Right cardiac atrium (tissue), 5 donors: ENCODE data around the gene MTMR10. TPM values are rescaled to one million over a fixed set of nuclear protein-coding genes. Genes with fewer than 3 reads are reported as not detected.
A peak's percentile ranks its signal among the peaks of the same experiment; 100 is the strongest.

Experiments used
- ATAC-seq, 2 donors: fragments of 200-7000 bp; cut with Tn5 transposase; one replicate each; pipeline versions ENCODE4 v1.8.0 to v1.9.1; 2020; ENCODE audit warnings: moderate library complexity in 2 of 2, mild to moderate bottlenecking in 1 of 2
- DNase-seq, 3 donors: peaks; one replicate each; pipeline ENCODE4 v3.0.0-alpha.2; 2020
- H3K27ac ChIP-seq: one replicate; pipeline ENCODE4 v1.5.1; 2013; ENCODE audit warnings: mild to moderate bottlenecking, low read length, control low read depth, moderate library complexity
- H3K27me3 ChIP-seq: one replicate; pipeline ENCODE4 v1.6.1; 2013; ENCODE audit not compliant: control insufficient read depth, insufficient read depth
- H3K4me1 ChIP-seq: one replicate; pipeline ENCODE4 v1.6.1; 2013; ENCODE audit warnings: low read length; ENCODE audit not compliant: control insufficient read depth, insufficient read depth
- H3K4me3 ChIP-seq: one replicate; pipeline ENCODE4 v1.5.1; 2013; ENCODE audit warnings: low read length, control low read depth
- H3K9me3 ChIP-seq: one replicate; pipeline ENCODE4 v1.6.1; 2013; ENCODE audit warnings: low read length; ENCODE audit not compliant: control insufficient read depth
- WGBS: extraction: QIAGEN DNeasy Blood & Tissue Kit; methylation state at CpG from one replicate; pipeline ENCODE4 v1.1.7; 2013; 5-methylcytosine and 5-hydroxymethylcytosine counted together
- intact Hi-C, 4 donors: fragments of 100-400 bp; cut with DNase I; formaldehyde crosslinking; loops; one replicate each; pipeline versions ENCODE4 v1.11.0 to v1.14.0; 2022 to 2023
- long read RNA-seq, 4 donors: library from polyadenylated mRNA; unstranded; transcript quantifications; one replicate each; pipeline ENCODE4 v2.0.0, GENCODE V29; 2020 to 2021
- polyA plus RNA-seq: library from polyadenylated mRNA; stranded (reverse); fragments of 200-250 nt; gene quantifications from one replicate; pipeline ENCODE4 v1.2.3, GENCODE V29; 2013
- total RNA-seq, 4 donors: library from RNA; stranded (reverse); fragmentation: NEBNext Ultra II Directional; extraction: Animal tissue kit (Norgen Biotek cat#: 25700); gene quantifications; one replicate each; pipeline ENCODE4 v1.2.1, GENCODE V29; 2021
- donor health status: healthy with polysubstance abuse.
- donor health status: DM: no; HTN: yes; CAD: no.
- donor health status: DM: no; HTN: no; CAD: no.
- donor health status: DM: no; HTN: yes; CAD: no; lungs with severe emphysema.
- donor health status: DM: yes; HTN: yes; CAD: no.

MTMR10 gene
- total RNA-seq (10 to 100 TPM; 14.8 to 29.5 (median 28.3) TPM), polyA plus RNA-seq (12.7 TPM)
- long read RNA-seq, donor 1, full-length matches to known transcripts: 7 of 20 reads
- long read RNA-seq, donor 1, partial matches to known transcripts: 3 of 20 reads
- long read RNA-seq, donor 1, other reads (novel, unspliced or antisense): 10 of 20 reads
- long read RNA-seq, donor 2, full-length matches to known transcripts: 2 of 6 reads
- long read RNA-seq, donor 2, partial matches to known transcripts: 3 of 6 reads
- long read RNA-seq, donor 2, other reads (novel, unspliced or antisense): 1 of 6 reads
- long read RNA-seq, donor 3, full-length matches to known transcripts: 7 of 15 reads
- long read RNA-seq, donor 3, partial matches to known transcripts: 4 of 15 reads
- long read RNA-seq, donor 3, other reads (novel, unspliced or antisense): 4 of 15 reads
- long read RNA-seq, donor 4, full-length matches to known transcripts: 6 of 8 reads
- long read RNA-seq, donor 4, partial matches to known transcripts: 0 of 8 reads
- long read RNA-seq, donor 4, other reads (novel, unspliced or antisense): 2 of 8 reads

- intact Hi-C loops: no loop called here
- peak; percentile 62 to 92 (median 89) for DNase-seq
- H3K27me3 ChIP-seq: no peaks in the 10 kb centered on the region
- peaks cover 7% of the 10 kb centered on the region for H3K4me1 ChIP-seq
- peak; percentile 98 to 99 for ATAC-seq
- peak within 1 kb of the TSS; percentile 97 for H3K4me3 ChIP-seq
- no peaks in the 10 kb centered on the region for H3K9me3 ChIP-seq
- H3K27ac ChIP-seq: peak within 1 kb of the TSS; percentile 85
- WGBS: under 1% methylated on average over 114 of the region's 114 CpGs
Measured at GRCh38 chr15:30991255-30992235, at the start of gene MTMR10. Gene MTMR10 (minus strand): TSS chr15:30991628. CDS start chr15:30991506, 122 bp downstream.

GRCh38 chr15:31040611-31041010, 49.2 kb upstream of the MTMR10 start:
- no peaks in the 10 kb centered on the region for H3K4me1 ChIP-seq
- no peak overlapping the region for H3K27ac ChIP-seq
- intact Hi-C loops: no loop called here
- H3K9me3 ChIP-seq: no peaks in the 10 kb centered on the region
- WGBS: 91% methylated on average over 8 of the region's 8 CpGs
- no peak overlapping the region for H3K4me3 ChIP-seq
- no peaks in the 10 kb centered on the region for H3K27me3 ChIP-seq
- DNase-seq (no peak), ATAC-seq (no peak)

GRCh38 chr15:31039961-31040360, 48.5 kb upstream of the MTMR10 start:
- Histone ChIP-seq H3K4me3 (no peak overlapping the region), H3K27me3 (no peaks in the 10 kb centered on the region), H3K9me3 (no peaks in the 10 kb centered on the region), H3K27ac (no peak overlapping the region), H3K4me1 (no peaks in the 10 kb centered on the region)
- intact Hi-C loops: no loop called here
- WGBS: 95% methylated on average over 16 of the region's 16 CpGs
- ATAC-seq: no peak
- no peak for DNase-seq

- intact Hi-C loops: no loop called here
- no peaks in the 10 kb centered on the region for H3K27me3 ChIP-seq
Measured at GRCh38 chr15:31037731-31038477, 46.5 kb upstream of the MTMR10 start.

GRCh38 chr15:31036783-31037182, 45.4 kb upstream of the MTMR10 start:
- intact Hi-C loops: no loop called here
- Histone ChIP-seq H3K4me3 (no peak overlapping the region), H3K9me3 (no peaks in the 10 kb centered on the region), H3K27ac (no peak overlapping the region), H3K4me1 (no peaks in the 10 kb centered on the region), H3K27me3 (no peaks in the 10 kb centered on the region)
- WGBS: 89% methylated on average over 9 of the region's 9 CpGs
- ATAC-seq (no peak), DNase-seq (no peak)

More at GRCh38 chr15:31037731-31038477, 46.5 kb upstream of the MTMR10 start:
- DNase-seq: no peak
- H3K4me1 ChIP-seq: no peaks in the 10 kb centered on the region
- no peaks in the 10 kb centered on the region for H3K9me3 ChIP-seq
- 89% methylated on average over 10 of the region's 10 CpGs for whole genome bisulfite sequencing
- no peak for ATAC-seq
- no peak overlapping the region for H3K27ac ChIP-seq
- H3K4me3 ChIP-seq: no peak overlapping the region

- Histone ChIP-seq H3K4me3 (no peak overlapping the region), H3K9me3 (no peaks in the 10 kb centered on the region), H3K27ac (no peak overlapping the region), H3K4me1 (no peaks in the 10 kb centered on the region), H3K27me3 (no peaks in the 10 kb centered on the region)
- intact Hi-C loops: no loop called here
- no peak for DNase-seq
- WGBS: 74% methylated on average over 7 of the region's 7 CpGs
- no peak for ATAC-seq
Measured at GRCh38 chr15:31035610-31036009, 44.2 kb upstream of the MTMR10 start.

GRCh38 chr15:31034152-31034551, 42.7 kb upstream of the MTMR10 start:
- H3K9me3 ChIP-seq: no peaks in the 10 kb centered on the region
- WGBS: 52% methylated on average over 4 of the region's 4 CpGs
- DNase-seq (no peak), ATAC-seq (no peak)
- no peak overlapping the region for H3K27ac ChIP-seq
- intact Hi-C loops: no loop called here
- H3K4me3 ChIP-seq: no peak overlapping the region
- H3K27me3 ChIP-seq: no peaks in the 10 kb centered on the region
- H3K4me1 ChIP-seq: no peaks in the 10 kb centered on the region

- 22% methylated on average over 5 of the region's 5 CpGs for WGBS
- DNase-seq (no peak), ATAC-seq (peak; percentile 46 to 72)
- Histone ChIP-seq H3K9me3 (no peaks in the 10 kb centered on the region), H3K27ac (no peak overlapping the region), H3K27me3 (no peaks in the 10 kb centered on the region), H3K4me3 (no peak overlapping the region), H3K4me1 (no peaks in the 10 kb centered on the region)
- intact Hi-C loops: no loop called here
Measured at GRCh38 chr15:31032961-31033371, 41.5 kb upstream of the MTMR10 start.

GRCh38 chr15:31031471-31032067, 40.1 kb upstream of the MTMR10 start:
- Histone ChIP-seq H3K27ac (no peak overlapping the region), H3K4me3 (no peak overlapping the region), H3K9me3 (no peaks in the 10 kb centered on the region), H3K4me1 (no peaks in the 10 kb centered on the region), H3K27me3 (no peaks in the 10 kb centered on the region)
- DNase-seq: no peak
- intact Hi-C loops: no loop called here
- WGBS: 87% methylated on average over 3 of the region's 3 CpGs
- no peak for ATAC-seq

- no peak overlapping the region for H3K27ac ChIP-seq
- H3K27me3 ChIP-seq: no peaks in the 10 kb centered on the region
- ATAC-seq: no peak
- no peaks in the 10 kb centered on the region for H3K4me1 ChIP-seq
- no peak for DNase-seq
- no peaks in the 10 kb centered on the region for H3K9me3 ChIP-seq
- intact Hi-C loops: no loop called here
- no peak overlapping the region for H3K4me3 ChIP-seq
- 55% methylated on average over 8 of the region's 8 CpGs for WGBS
Measured at GRCh38 chr15:31027910-31028578, 36.6 kb upstream of the MTMR10 start.
